ENCODE results near the gene SSU72.

GRCh38 chr1:1552263-1552639 is 22.4 kb downstream of the SSU72 start:
- TF ChIP-seq CTCF (IDR thresholded peaks at IDR 0.05) (no peak), POLR2A (IDR thresholded peaks at IDR 0.05) (no peak)

Measured in esophagus squamous epithelium (tissue), 4 donors.